T-helper 1 cell treated with Interleukin-12 subunit alpha and Interleukin-12 subunit beta and Interleukin-4 antibody, amounts not matched to agents 30 ng/mL and 1 ng/mL, for 36 hours (primary cell): ENCODE results near the gene DENND10. TPM values are rescaled to one million over a fixed set of nuclear protein-coding genes. Genes with fewer than 3 reads are reported as not detected.
"Not testable (repeated sequence)": the region's sequence is repeated elsewhere in the genome, so short reads cannot be mapped to it uniquely, and the experiment has no call there.

Experiments used
- intact Hi-C: fragments of 100-400 bp; cut with micrococcal nuclease; formaldehyde crosslinking; loops from one replicate; pipeline ENCODE4 v1.15.1; 2024
- total RNA-seq: library from RNA; stranded (reverse); gene quantifications from 2 replicates; pipeline ENCODE4 v1.2.3, GENCODE V29; 2022

The DENND10 gene
- total RNA-seq, 1 donor from 2014 or later: 44.7 TPM

DNA sequence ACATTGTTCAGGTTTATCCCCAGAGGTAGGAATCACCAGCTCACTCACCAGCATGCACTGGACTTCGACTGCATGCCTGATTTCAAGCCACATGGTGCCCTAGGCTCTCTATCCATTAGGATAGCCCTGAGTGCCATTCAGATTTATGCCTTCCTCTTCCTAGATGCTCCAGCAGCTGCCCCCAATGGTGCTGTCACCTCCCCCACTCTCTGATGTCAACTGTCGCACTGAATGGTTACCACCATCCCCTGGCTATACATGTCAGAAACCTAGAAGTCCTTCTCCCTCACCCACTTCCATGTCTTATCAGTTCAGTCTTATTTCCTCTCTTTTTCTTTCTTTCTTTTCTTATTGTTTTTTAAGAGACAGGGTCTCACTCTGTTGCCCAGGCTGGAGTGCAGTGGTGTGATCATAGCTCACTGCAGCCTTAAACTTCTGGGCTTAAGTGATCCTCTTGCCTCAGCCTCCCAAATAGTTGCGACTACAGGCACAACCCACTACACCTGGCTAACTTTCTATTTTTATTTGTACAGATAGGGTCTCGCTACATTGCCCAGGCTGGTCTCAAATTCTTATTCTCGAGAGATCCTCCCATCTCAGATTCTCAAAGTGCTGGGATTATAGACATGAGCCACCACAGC lies 58.7 kb downstream of the DENND10 start:
- intact Hi-C loops: no loop called here

DNA sequence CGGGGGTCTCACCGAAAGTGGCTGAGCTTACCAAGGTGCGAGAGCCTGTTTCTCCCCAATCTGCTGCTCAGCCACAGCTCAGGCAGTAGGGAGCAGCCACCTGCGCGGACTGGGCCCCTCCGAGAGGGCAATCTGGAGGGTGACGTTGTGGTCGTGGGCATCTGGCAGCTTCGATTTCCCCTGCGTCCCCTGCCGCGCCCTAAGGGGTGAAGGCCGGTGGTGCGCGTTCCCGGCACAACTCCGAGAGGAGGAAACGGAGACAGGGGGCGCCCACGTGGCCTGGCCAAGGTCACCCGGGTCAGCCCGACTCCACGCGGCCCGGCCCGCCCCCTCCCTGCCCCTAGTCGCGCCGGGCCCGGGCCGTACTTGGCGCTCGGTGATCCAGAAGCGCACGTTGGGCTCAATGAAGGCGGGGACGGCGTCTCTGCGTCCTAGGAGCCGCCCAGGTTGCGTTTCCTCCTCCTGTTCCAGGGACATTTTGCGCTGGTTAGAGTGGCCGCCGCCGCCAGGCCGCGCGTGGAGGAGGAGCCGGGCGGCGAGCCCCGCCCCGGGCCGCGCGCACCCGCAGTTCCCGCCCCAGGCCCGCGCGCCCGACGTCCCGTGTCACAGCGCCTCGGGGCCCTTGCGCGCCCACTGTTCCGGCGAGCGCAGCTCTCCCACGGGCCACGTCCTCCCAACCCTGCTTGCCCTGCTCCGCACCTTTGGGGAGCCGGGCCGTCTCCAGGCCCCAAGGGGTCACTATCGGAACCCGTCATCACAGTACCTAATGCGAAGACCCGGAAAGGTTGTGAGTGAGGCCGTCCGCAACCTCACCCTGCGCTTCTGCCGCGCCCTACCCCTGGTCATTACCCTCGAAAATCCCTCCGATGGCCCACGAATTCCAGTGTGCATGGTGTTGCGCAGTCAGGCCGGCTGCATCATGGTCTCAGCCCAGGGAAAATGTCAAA lies 61.5 kb downstream of the DENND10 start, which contains the start of gene SFXN4:
SFXN4 (minus strand) TSS at position 544 of the 947 bp plus-strand sequence; CDS start at position 477, 67 bp downstream.
- intact Hi-C loops: loop anchor here (1.0 kb wide), 10 partner anchors 13 to 708 kb away; partner anchors contain the start of genes BAG3, DENND10, EIF3A and GRK5

DNA sequence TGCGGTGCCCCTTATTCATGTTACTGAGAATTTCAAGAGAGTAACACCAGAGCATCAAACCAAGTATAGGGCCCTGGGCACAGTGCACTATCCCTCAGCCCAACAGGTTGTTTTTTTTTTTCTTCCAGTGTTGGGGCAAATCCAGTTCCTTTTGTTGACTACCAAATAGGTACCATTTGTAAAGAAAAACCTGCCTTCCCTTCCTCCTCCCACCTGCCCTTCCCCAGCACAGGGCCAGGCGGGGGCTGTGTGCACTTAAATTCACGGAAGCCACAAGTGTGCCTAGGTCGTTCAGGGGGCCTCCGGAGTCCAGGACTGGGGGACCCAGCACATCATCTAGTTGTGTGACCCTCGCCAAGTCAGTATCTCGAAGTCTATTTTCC lies 62.2 kb downstream of the DENND10 start:
- intact Hi-C loops: no loop called here

DNA sequence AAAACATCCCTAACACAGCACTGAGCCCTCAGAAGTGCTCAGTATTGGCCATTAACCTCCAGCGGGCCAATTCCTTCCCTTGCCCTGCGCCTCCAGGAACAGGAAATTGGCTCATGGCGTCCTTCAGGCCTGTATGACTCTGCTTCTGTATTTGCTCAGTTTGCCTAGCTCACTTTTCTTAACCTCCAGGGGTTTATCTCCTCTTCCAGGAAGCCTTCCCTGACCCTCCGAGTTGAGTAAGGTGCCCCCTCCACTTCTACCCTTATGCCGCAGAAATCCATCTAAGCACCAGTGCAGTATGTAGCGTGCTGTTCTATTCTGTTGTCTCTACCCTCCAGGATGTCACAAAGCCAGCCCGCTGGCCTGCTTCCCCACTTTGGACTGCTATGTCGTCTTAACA lies 62.7 kb downstream of the DENND10 start:
- intact Hi-C loops: no loop called here

DNA sequence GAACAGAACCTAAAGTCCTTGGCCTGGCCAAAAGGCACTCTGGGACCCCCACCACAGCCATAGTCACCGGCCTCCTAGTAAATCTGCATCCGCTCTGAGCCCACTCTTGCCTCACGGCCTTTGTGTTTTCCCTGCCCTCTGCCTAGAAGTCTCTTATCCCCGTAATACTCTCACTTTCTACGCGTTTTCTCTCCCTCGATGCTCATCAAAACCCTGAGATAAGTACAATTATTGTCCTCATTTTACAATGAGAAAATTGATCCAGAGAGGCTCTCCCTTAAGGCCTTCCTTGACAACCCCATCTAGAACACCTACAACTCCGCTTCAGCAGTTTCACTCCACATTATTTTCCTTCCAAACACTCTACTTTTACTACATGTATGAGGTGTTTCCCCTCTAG lies 63.1 kb downstream of the DENND10 start:
- intact Hi-C loops: no loop called here

DNA sequence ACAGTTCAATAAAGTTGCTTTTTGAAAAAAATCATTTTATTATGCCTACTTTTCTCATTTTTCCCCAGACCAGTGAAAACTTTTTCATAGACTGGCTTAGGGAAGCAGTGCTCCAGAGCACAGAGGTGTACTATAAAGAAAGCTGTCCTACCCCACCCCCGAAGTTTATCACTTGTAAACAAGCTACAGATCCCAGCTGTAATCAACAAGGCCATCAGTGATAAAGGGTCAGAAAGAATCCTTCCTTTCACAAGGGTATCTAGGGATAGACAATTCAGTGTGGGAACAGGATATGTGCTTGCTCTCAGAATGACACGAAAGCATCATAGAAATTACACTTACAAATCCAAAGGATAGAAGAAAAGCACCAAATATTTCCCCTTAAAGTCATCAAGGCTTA lies 70.2 kb downstream of the DENND10 start:
- intact Hi-C loops: no loop called here

DNA sequence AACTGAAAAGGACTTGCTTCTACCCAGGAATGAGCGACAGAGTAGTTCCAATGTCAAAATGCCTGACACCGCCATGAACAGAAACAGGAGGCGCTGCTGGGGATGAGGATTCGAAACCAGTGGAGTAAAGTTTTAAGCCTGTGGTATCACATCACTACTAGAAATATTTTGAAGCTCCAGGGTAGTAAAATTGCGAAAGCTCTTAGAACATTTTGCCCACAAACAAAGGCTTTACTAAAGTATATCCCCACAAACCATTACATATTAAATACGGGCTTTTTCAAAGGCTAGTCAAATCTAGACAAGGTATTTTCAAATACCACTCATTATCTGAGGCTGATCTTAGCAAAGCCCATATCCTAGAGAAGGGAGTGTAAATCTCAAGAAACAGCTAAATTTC lies 72.3 kb downstream of the DENND10 start:
- intact Hi-C loops: no loop called here

DNA sequence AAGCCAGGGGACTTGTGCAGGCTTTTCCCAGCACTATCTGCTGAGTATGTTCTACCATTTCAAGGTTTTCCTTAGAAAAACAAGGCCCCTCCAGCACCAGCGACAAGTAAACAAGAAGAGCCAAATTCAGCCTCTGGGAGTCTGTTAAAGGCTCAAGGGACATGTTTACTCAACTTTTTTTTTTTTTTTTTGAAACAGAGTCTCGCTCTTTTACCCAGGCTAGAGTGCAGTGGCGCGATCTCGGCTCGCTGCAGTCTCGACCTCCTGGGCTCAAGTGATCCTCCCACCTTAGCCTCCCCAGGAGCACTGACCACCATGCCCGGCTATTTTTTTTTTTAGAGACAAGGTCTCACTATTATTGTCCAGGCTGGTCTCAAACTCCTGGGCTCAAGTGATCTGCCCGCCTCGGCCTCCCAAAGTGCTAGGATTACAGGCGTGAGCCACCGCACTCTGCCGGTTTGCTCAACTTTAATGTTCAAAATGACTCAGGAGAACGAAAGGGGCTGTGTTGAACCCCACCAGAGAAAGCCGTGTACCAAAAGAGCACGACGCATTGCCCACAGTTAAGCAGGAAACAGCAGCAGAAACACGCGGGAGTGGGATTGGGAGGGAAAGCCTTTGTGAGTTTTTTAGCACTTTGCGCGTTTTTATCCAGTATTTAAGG lies 73.9 kb downstream of the DENND10 start:
- intact Hi-C loops: loop anchor here (1.0 to 2.0 kb wide), 16 partner anchors 12 to 695 kb away; partner anchors contain the start of genes CACUL1, DENND10, EIF3A and GRK5

DNA sequence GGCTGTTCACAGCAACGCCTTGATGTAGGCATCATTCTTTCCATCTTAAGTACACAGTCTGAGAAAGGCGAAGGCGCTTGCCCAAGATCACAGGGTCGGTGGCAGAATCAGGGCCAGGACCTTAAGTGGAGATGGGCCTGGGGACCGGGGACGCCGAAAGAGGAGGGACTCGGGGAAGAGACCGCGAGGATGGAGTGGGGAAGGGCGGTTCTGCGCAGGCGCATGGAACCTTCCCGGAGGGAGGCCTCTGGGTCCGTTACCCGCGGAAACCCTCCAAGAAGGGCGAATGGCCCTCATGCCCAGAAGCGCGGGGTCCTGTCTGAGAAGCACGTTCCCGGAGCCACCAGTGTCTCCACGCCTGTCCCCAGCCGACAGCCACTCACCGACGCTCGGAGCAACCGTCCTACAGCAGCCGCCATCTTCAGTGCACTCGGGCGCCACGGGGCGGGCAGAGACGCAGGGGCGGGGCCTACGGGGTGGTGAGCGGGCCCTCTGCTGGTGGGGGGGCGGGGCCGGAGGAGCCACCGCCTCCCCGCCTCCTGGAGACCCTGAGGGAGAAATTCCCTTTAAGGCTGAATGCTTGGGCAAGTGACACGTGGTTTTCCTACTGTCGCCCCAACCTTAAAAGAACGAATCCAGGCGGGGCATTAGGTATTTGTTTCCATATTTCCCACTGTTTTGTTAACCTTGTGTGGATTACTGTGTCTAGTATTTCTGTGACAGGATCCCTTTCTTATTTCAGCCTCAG lies 74.6 kb downstream of the DENND10 start, which contains the start of gene PRDX3:
PRDX3 (minus strand) TSS at position 441 of the 748 bp plus-strand sequence; CDS start at position 419, 22 bp downstream.
- intact Hi-C loops: loop anchor here (1.0 to 2.0 kb wide), 16 partner anchors 12 to 695 kb away; partner anchors contain the start of genes CACUL1, DENND10, EIF3A and GRK5

DNA sequence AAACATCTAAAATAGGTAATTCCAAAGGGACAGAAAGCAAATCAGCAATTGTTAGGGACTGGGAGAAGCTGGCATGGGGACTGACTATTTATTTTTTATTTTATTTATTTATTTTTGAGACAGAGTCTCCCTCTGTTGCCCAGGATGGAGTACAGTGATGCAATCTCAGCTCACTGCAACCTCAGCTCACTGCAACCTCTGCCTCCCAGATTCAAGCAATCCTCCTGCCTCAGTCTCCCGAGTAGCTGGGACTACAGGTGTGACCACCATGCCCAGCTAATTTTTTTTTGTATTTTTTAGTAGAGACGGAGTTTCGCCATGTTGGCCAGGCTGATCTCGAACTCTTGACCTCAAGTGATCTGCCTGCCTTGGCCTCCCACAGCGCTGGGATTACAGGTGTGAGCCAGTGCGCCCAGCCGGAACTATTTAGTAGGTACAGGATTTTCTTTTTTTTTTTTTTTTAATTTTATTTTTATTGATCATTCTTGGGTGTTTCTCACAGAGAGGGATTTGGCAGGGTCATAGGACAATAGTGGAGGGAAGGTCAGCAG lies 77.0 kb downstream of the DENND10 start:
- intact Hi-C loops: not testable (repeated sequence)

DNA sequence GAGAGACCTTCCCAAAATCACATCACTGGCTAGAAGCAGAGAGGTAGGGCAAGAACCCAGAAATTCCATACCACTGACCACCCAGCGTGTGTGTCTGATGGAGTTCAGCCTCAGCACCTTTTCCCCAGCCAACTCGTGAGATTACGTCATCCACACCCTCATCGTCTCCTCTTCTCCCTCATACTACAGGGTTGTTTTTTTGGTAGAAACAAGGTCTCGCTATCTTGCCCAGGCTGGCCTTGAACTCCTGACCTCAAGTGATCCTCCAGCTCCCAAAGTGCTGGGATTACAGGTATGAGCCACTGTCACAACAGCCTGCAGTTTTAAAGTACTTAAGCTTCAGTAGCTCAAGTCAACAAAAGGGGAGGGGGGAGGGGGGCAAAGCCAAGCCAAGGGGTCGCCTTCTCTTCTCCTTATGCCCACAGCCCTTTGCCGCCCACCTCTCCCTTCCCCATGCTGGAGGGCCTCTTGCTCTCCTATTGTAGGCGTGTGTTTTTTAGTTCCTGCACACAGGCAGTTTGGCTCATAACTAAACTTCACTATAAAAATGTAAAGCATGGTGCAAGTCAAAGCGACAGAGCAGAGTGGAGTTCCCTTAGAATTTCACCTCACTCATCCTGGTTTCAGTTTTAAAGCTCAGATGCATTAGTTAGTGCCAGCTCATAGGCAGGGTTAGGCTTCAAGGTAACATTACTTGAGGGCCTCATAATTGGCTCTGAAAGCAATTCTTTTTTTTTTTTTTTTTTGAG lies 79.9 kb downstream of the DENND10 start:
- intact Hi-C loops: no loop called here

Other genes with a start within 250 kb of the DENND10 start
- 0.22 and 0.61 TPM in 2 replicates for gene NANOS1, start 74.4 kb upstream of the DENND10 start, total RNA-seq
- gene EIF3A, start 23.3 kb upstream of the DENND10 start, total RNA-seq: 148 and 149 TPM in 2 replicates
- 28.0 and 35.1 TPM in 2 replicates for gene SFXN4, start 61.6 kb downstream of the DENND10 start, total RNA-seq
- gene PRDX3, start 74.7 kb downstream of the DENND10 start, total RNA-seq: 127 TPM in 2 replicates
- 50.1 and 51.8 TPM in 2 replicates for gene GRK5, start 103.5 kb downstream of the DENND10 start, total RNA-seq